T-helper 1 cell treated with Interleukin-12 subunit alpha and Interleukin-12 subunit beta and Interleukin-4 antibody, amounts not matched to agents 30 μg/mL and 1 μg/mL, for 36 hours (primary cell): ENCODE measurements around the gene RGMA.

Experiments
- H3K27ac Mint-ChIP-seq: one replicate; pipeline ENCODE4 v1.8.0; 2021; ENCODE audit warnings: mild to moderate bottlenecking, mixed read lengths
- H3K27me3 Mint-ChIP-seq: one replicate; pipeline ENCODE4 v1.8.0; 2021; ENCODE audit warnings: low read depth, mixed read lengths
- H3K36me3 Mint-ChIP-seq: one replicate; pipeline ENCODE4 v1.8.0; 2021; ENCODE audit warnings: low read depth, mixed read lengths
- H3K4me1 Mint-ChIP-seq: one replicate; pipeline ENCODE4 v1.8.0; 2021; ENCODE audit warnings: low read depth, mixed read lengths
- H3K4me3 Mint-ChIP-seq: one replicate; pipeline ENCODE4 v1.8.0; 2021; ENCODE audit warnings: mild to moderate bottlenecking, moderate library complexity, mixed read lengths
- H3K9me3 Mint-ChIP-seq: one replicate; pipeline ENCODE4 v1.8.0; 2021; ENCODE audit warnings: mixed read lengths

The RGMA gene, protein sequence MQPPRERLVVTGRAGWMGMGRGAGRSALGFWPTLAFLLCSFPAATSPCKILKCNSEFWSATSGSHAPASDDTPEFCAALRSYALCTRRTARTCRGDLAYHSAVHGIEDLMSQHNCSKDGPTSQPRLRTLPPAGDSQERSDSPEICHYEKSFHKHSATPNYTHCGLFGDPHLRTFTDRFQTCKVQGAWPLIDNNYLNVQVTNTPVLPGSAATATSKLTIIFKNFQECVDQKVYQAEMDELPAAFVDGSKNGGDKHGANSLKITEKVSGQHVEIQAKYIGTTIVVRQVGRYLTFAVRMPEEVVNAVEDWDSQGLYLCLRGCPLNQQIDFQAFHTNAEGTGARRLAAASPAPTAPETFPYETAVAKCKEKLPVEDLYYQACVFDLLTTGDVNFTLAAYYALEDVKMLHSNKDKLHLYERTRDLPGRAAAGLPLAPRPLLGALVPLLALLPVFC

DNA sequence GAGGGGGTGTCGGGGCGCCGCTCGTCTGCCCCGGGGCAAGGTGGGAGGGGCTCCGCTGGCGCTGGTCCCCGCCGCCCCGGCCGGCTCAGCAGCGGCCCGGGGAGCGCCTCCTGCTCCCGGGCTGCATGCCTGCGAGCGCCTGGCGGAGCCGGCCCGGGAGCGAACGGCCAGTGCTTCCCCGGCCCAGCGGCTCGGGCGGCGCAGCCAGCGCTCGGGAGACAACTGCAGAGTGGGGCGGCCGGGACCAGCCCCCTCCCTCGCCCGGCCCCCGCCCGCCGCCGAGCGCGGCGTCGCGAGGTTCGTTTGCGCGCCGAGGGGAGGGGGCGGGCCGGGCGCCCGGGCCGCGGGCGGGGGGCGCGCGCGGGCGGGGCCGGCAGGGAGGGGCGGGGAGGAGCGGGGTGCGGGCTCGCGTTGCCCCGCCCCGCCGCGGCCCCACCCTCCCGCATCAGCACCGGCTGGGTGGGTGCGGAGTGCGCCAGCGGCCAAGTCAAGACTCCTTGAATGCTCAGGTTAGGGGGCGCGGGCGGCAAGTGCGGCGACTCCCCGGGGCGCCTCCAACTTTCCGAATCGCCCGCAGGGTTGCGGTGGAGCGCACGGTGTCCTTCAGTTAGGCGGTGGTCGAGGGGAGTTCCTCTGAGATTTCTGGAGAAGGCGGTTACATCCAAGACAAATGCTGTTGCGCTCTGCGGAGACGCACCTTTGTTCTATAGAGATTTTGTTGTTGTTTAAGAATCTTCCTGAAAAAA lies at the start of gene RGMA:
Gene RGMA (minus strand): TSS at position 231 of the 746 bp plus-strand sequence. CDS start 279 bp downstream, outside the sequence.
- no peaks in the 10 kb centered on the region for H3K36me3 Mint-ChIP-seq
- peaks cover 66% of the 10 kb centered on the region for H3K27me3 Mint-ChIP-seq
- peaks cover 7% of the 10 kb centered on the region for H3K4me1 Mint-ChIP-seq
- peak within 1 kb of the TSS; percentile 75 for H3K4me3 Mint-ChIP-seq
- H3K9me3 Mint-ChIP-seq = no peaks in the 10 kb centered on the region
- H3K27ac Mint-ChIP-seq = no peak within 1 kb of the TSS

DNA sequence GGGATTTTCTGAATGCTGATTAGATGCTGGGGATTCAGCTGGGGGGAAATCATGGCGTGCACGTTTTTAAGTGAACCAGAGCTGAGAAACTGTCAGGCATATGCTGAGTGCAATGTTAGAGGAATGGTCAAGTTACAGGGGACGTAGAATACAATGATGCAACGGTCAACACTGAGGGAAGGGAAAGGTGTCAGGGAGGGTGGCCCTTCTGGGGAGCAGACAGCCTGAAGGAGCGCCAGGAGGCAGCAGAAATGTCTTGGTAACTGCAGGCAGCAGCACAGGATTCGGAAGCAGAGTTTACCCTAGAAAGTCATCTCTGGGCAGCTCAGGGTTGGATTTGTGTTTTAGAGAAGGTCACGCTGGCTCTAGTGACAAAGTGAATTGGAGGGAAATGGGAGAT lies 47.6 kb upstream of the RGMA start:
- H3K4me3 Mint-ChIP-seq = no peak overlapping the region
- no peak overlapping the region for H3K27ac Mint-ChIP-seq
- peaks cover 5% of the 10 kb centered on the region for H3K27me3 Mint-ChIP-seq
- H3K36me3 Mint-ChIP-seq = no peaks in the 10 kb centered on the region
- peaks cover 10% of the 10 kb centered on the region for H3K4me1 Mint-ChIP-seq
- no peaks in the 10 kb centered on the region for H3K9me3 Mint-ChIP-seq

DNA sequence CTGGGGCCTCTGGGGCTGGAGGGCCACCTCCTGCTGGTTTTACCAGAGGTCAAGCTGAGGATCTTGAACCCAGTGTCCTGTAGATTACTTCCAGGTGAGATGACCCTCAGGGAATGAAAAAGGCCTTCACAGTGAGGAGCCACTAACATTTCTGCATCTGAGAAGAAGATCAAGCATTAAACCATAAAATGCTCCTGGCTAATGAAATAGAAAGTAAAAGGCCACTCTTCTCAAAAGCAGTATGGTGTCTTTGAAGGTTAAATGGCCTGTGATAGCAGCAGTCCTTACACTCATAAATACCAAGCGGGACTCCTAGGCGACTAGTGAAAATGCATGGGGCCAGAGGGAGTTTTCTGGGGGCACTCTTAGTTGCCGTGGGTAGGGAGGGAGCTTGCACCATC lies 47.0 kb upstream of the RGMA start:
- Mint-ChIP-seq H3K36me3 (no peaks in the 10 kb centered on the region), H3K4me3 (no peak overlapping the region), H3K27me3 (peaks cover 5% of the 10 kb centered on the region), H3K27ac (no peak overlapping the region), H3K9me3 (no peaks in the 10 kb centered on the region), H3K4me1 (peaks cover 6% of the 10 kb centered on the region)

DNA sequence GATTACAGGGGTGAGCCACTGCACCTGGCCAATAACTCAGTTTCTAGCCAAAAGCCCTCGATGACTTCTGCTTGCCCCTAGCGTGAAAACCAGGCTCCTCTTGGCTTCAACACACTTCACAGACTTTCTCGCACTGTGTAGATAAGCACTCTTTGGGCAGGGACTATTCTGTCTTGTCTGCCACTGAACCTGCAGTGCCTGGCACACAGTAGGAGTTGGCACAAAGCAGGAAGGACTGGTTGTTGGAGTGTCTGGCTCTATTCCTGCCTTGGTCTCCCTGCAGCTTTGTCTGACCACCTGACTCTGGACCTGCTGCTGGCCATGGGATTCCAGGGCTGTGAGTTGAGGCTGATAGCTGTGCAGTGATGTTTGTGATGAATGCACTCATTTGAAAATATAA lies 46.4 kb upstream of the RGMA start:
- Mint-ChIP-seq H3K27me3 (peaks cover 5% of the 10 kb centered on the region), H3K4me1 (peaks cover 3% of the 10 kb centered on the region), H3K4me3 (no peak overlapping the region), H3K9me3 (no peaks in the 10 kb centered on the region), H3K36me3 (no peaks in the 10 kb centered on the region), H3K27ac (no peak overlapping the region)

DNA sequence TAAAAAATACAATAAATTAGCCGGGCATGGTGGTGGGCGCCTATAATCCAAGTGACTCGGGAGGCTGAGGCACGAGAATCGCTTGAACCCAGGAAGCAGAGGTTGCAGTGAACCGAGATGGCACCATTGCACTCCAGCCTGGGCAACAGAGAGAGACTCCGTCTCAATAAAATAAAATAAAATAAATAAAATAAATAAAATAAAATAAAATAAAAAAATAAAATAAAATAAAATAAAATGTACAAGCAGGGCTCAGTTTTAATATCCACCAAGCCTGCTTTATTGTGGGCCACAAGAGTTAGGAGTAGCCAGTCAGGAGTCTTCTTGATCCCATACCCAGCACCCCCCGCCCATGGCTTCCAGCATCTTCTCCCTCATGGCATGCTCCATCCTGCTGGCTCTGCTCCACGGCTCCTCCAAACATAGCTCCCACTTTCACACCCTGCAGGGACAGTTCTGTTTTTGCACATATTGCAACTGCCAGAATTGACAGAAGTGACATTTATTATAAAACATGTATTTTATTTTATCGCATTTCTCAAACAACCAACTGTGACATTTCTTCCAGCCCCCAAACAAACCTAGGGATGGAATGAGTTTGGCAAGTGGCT lies 42.6 kb upstream of the RGMA start:
- no peaks in the 10 kb centered on the region for H3K9me3 Mint-ChIP-seq
- H3K36me3 Mint-ChIP-seq = no peaks in the 10 kb centered on the region
- H3K4me1 Mint-ChIP-seq = no peaks in the 10 kb centered on the region
- H3K27ac Mint-ChIP-seq = no peak overlapping the region
- H3K27me3 Mint-ChIP-seq = no peaks in the 10 kb centered on the region
- no peak overlapping the region for H3K4me3 Mint-ChIP-seq

DNA sequence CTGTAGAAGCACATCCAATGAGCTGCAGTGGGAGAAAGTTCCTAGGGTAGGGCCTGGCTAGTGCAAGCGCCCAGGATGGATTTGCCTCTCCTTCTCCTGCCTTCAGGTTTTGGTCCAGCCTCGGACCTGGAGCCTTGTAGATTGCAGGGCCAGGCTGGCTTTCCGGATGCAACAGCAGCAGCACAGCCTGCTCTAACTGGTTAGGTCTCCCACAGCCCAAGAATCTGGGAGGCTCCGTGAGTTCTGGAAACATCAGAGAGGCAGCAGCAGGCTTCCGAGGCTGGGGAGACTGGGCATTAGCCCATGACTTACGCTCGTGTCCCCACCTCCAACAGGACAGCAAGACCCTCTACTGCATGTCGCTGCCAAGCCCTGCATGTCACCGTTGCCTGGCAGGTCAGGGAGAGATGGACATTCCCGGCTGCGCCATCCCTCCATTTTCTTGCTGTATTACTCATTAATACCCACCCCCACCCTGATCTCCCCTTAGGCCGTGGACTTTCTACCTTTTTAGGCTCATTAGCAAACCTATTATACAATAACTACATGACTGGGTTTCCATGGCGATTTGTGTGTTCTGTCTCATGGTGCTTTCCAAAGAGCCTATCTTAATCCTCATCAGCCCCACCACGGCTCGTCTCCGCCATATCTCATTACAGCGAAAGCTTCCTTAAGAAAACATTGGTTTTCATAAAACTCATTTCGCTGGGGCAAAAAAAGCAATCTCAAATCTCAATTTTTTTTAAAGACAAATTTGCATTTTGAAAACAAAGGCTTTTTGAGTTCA lies 40.9 kb upstream of the RGMA start:
- Mint-ChIP-seq H3K27me3 (no peaks in the 10 kb centered on the region), H3K9me3 (no peaks in the 10 kb centered on the region), H3K36me3 (no peaks in the 10 kb centered on the region), H3K4me3 (no peak overlapping the region), H3K27ac (no peak overlapping the region), H3K4me1 (no peaks in the 10 kb centered on the region)

DNA sequence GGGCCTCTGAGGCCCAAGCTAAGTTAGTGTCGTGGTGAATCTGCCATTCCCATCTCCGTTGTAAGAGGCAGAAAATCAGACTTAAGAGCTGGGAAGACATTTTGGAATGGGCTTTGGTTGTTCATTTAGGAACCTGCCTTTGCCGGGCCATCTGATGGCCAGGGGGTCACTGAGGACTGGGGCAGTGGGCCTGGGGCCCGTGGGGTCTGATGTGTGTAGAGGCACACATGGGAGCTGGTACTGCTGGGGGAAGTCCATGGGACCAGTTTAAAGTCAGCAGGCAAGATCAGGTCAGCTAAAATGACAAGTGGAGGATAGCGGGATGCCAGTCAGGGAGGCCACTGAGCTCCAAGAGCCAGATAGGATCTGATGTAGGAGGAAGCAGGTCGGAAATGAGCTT lies 38.3 kb upstream of the RGMA start:
- no peak overlapping the region for H3K4me3 Mint-ChIP-seq
- no peaks in the 10 kb centered on the region for H3K9me3 Mint-ChIP-seq
- H3K4me1 Mint-ChIP-seq = no peaks in the 10 kb centered on the region
- no peaks in the 10 kb centered on the region for H3K27me3 Mint-ChIP-seq
- H3K27ac Mint-ChIP-seq = no peak overlapping the region
- no peaks in the 10 kb centered on the region for H3K36me3 Mint-ChIP-seq

DNA sequence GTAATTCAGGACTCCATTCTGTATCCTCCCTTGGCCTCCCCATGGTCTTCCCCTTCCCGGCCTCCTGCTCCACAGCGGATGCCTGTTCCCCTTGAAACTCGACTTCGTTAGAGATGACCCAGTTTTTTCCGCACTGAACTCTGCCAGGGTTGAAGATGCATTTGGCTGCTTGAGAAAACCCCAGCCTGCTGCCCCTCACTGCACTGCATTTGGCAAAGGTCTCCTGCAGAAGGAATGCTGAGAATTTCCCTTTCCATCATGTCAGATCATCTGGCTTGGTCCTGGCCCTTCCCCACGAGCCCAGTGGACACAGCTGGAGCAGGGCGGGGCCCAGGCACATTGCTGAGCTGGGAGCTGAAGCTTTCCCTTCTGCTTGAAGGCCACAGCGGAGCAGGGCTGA lies 37.6 kb upstream of the RGMA start:
- Mint-ChIP-seq H3K9me3 (no peaks in the 10 kb centered on the region), H3K27me3 (no peaks in the 10 kb centered on the region), H3K4me1 (no peaks in the 10 kb centered on the region), H3K27ac (no peak overlapping the region), H3K36me3 (no peaks in the 10 kb centered on the region), H3K4me3 (no peak overlapping the region)

DNA sequence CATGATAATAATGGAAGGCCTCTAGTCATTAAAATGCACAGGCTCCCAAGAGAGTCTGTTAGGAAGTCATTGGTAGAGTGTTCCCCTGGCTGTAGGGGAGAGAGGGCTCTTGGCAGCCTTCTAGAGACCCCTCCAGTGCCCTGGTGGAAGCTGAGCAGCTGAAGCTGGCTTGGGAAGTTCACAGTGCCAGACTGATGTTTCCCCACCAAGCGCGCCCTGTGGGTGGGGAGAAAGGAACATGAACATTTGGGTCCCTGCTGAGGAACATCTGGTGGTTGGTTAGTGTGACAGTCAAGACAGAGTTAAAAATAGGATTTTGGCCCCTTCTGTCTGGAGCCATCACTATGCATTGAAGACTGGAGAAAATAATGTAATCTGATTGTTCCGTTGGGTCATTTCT lies 37.1 kb upstream of the RGMA start:
- no peaks in the 10 kb centered on the region for H3K4me1 Mint-ChIP-seq
- no peaks in the 10 kb centered on the region for H3K9me3 Mint-ChIP-seq
- H3K36me3 Mint-ChIP-seq = no peaks in the 10 kb centered on the region
- no peaks in the 10 kb centered on the region for H3K27me3 Mint-ChIP-seq
- no peak overlapping the region for H3K4me3 Mint-ChIP-seq
- no peak overlapping the region for H3K27ac Mint-ChIP-seq

DNA sequence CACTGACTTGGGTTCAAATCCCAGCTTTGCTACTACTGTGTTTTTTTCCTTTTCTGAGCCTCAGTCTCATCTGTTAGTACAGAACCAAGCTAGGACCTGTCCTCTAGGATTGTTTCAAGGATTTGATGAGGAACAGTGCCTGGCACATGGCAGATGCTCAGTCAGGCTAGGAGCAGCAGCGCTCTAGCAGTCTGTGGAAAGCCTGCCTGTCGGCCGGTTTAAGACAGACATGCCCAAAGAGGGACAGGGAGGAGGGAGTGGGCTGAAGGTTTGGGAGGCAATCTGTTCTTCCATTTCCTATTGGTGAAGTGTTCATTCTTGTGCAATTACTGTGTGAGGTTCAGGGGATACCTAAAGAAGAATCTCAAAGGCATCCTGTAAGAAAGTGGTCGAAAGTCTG lies 35.1 kb upstream of the RGMA start:
- Mint-ChIP-seq H3K9me3 (no peaks in the 10 kb centered on the region), H3K27me3 (peaks cover 2% of the 10 kb centered on the region), H3K4me3 (no peak overlapping the region), H3K27ac (no peak overlapping the region), H3K36me3 (no peaks in the 10 kb centered on the region), H3K4me1 (peaks cover 3% of the 10 kb centered on the region)

DNA sequence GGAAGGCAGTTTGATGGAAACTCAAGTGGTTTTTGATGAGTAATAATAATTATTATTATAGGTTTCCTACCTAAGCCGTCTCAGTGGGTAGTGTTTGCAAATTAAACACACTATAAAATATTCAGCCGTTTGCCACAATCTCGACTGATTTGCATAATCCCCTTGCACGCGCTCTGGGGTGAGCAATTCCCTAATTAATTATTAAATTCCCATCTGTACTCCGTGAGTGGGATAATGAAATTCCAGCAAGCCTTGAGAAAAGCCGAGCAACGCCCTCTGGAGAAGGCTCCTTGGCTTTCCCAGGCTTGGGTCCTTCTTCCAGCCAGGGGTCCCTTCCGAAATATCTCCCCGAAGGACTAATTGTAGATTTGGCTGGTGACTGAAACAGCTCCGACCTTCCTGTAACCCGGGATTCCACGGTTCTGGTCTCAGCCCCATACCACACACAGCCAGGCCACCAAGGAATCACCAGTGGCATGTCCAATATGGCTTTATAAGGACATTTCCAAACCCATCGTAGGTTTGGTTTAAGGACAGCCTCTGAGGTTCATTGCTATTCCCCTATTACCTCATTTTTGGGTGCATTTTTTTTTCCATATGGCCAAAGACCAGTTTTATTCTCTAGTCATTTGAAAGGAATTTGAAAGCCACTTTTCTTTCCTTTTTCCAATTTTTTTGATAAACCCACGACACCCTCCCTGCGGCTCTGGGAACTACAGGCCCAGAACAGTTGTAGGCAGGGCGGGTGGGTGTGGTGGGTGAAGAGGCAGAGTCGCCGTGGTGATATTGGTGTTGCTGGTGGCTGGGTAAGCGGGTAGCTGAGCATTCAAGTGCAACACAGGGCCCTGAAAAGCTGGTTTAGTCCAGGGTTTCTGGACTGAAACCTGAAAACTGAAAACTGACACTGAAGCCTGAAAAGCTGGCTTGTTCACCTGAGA lies 33.2 kb upstream of the RGMA start:
- Mint-ChIP-seq H3K4me1 (peaks cover 7% of the 10 kb centered on the region), H3K9me3 (no peaks in the 10 kb centered on the region), H3K36me3 (no peaks in the 10 kb centered on the region), H3K27ac (no peak overlapping the region), H3K27me3 (peaks cover 6% of the 10 kb centered on the region), H3K4me3 (no peak overlapping the region)

DNA sequence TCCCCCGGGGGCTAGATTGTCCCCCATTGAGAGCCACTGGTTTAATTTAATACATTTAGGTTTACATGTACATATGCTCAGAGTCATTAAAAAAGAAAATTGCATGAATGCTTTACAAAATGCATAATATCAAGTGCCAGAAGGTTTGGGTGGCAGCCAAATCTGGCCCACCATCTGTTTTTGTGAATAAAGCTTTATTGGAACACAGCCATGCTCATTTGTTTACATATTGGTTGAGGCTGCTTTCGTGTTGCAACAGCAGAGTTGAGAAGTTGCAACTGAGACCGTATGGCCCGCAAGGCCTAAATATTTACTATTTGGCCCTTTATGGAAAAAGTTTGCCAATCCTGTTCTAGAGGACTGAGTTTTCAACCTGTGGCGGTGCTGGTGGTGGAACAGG lies 32.1 kb upstream of the RGMA start:
- Mint-ChIP-seq H3K4me3 (no peak overlapping the region), H3K9me3 (no peaks in the 10 kb centered on the region), H3K4me1 (peaks cover 7% of the 10 kb centered on the region), H3K27me3 (peaks cover 6% of the 10 kb centered on the region), H3K36me3 (no peaks in the 10 kb centered on the region), H3K27ac (no peak overlapping the region)

DNA sequence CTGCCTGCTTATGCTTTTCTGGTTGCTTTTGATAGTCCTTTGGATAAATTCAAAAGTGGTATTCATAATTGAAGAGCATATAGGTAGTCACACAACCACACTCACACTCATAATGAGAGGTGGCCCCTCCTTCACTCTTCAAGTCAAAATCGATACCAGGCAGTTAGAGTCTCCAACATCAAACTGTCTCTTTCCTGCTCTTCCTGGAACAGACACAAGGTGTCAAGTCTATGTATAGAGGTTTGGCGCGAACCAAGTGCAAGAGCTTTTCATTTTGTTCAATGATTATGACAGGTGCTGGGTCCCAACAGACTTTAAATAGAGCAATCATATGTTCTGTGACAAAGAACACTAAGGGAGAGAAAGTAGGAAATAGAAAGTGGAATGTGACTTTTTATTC lies 29.9 kb upstream of the RGMA start:
- Mint-ChIP-seq H3K9me3 (no peaks in the 10 kb centered on the region), H3K27ac (no peak overlapping the region), H3K36me3 (no peaks in the 10 kb centered on the region), H3K27me3 (peaks cover 13% of the 10 kb centered on the region), H3K4me1 (peaks cover 7% of the 10 kb centered on the region), H3K4me3 (no peak overlapping the region)
